Activated T-cell treated with anti-CD3 and anti-CD28 coated beads, Interleukin-2, amount 50 U/mL, for 48 hours (primary cell): ENCODE measurements around the gene ASPG.

Experiments used
- DNase-seq, 2 experiments: peaks; one replicate each; pipeline ENCODE4 v3.0.0-alpha.2; 2020

ASPG gene

DNA sequence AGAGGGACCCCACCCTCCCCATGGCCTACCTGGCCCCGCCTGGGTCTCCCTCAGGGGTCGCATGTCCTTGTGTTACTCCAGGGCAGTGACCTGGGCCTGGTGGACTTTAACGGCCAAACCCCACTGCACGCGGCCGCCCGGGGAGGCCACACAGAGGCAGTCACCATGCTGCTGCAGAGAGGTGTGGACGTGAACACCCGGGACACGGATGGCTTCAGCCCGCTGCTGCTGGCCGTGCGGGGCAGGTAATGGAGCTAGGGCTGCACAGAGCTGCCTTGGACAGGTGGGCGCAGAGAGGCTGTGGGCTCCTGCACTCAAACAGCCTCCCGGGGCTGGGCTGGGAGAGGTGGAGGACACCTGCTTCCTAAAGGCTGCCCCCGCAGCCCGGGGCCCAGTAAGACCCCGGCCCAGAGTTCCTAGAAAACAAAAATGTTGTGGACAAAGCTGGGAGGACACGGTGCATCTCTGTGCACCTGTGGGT, 21.6 kb downstream of the ASPG start:
- DNase-seq, result no peak

DNA sequence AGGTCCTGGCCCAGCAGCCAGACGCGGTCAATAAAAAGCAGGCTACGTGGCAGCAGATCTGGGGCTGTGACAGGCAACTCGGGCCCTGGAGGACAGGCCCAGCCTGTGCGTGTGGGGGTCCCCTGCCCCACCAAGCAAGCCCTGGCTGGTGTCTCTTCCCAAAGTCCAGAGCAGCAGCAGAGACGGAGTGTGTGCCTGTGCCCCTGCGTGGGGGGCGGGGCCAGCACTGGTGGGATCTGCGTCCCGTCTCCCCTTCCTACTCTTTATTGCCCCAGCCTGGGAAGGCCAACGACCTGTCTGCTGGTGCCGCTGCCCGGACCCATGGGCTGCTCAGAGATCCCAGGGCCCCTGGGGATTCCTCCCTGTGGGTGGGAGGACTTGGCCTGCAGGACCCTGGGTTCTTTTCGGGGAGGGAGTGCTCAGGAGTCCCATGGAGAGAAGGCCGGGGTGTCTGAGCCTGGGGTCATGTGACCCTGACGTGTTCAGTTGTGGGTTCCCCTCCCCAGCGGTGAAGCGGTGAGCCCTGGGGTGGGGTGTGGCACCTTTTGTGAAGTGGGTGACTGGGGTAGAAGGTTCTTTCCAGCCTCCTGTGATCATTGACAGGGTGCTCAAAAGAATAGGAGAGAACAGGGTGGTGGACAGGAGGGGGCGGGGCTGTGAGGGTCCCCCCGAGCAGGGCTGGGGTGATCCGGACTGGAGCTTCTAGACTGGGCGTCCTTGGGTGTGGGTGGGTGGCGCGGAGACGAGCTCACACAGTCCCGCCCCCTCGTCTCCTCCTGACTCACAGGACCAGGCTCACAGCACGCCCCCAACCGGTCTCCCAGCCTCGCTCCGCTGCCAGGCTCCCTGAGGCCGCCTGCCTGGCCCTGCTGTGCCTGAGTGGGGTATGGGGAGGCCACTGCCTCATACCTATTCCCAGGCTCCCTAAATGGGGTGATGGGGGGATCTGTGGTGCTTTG, 22.4 kb downstream of the ASPG start:
- DNase-seq, result no peak

DNA sequence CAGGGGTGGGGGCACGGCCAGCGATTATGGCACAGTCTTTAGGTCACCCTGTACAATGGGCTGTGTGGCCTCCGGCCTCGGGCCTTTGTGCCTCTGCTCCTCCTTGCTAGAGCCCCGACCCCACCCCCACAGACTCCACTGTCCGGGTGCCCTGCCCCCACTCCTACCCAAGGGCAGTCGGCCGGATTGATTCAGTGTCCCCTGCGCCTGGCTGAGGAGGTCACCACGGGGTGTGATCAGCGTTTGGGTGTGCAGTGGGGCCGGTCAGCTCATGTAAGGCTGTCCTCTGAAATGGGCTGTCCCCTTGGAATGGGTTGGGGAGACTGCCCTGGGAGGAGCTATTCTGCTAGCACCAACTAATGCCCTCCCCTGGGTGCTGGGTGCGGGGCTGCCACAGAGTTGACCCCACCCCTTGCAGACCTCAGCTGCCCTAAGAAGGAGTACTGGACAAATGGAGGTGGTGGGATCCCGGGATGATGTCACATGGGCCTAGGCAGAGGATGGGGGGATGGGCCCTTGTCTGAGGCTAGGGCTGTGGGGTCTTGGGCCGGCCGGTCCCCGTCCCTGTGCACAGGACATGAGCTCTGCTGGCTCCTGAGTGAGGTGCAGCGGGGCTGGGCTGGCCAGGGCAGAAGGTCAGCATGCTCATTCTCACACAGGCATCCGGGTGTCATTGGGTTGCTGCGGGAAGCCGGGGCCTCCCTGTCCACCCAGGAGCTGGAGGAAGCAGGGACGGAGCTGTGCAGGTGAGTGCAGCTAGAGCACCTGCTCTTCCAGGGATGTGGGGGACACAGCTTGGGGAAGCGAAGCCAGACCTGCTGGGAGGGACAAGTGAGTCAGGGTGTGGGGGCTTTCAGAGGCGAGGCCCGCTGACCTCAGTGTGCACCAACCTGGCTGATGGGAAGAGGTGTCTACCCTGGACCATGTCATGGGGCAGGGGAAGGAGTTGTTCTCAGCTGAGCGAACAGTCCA, 23.4 kb downstream of the ASPG start:
- no peak for DNase-seq

DNA sequence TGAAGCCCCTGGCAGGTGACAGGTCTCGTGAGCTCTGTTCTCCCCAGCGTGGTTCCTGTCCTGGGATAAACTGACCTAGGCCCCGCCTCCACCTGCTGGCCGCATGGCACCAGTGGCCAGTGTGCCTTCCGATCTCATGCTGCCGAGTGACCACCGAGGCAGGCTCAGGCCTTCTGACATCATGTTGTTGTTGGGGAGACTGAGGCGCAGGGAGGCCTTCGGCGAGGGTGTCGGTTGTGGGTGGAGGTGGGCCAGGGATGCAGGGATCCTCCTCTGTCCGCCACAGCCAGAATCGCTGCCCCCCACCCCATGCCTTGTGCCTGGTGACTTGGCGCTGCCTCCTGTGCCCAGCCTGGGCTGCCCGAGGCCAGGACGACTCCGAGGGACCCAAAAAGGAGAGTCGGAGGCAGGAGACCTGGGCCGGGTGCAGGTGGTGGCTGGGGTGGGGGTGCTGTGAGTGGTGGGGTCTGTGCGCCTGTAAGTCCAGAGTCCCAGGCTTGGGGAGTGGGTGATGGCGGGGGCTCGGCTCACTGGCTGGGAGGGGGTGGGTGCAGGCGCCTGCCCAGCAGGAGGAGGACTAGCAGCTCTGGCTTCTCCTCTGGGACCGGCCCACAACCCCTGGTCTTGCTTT, 24.3 kb downstream of the ASPG start:
- no peak for DNase-seq

- DNase-seq, result no peak
Measured at GRCh38 chr14:104110491-104111209, 25.1 kb downstream of the ASPG start.

DNA sequence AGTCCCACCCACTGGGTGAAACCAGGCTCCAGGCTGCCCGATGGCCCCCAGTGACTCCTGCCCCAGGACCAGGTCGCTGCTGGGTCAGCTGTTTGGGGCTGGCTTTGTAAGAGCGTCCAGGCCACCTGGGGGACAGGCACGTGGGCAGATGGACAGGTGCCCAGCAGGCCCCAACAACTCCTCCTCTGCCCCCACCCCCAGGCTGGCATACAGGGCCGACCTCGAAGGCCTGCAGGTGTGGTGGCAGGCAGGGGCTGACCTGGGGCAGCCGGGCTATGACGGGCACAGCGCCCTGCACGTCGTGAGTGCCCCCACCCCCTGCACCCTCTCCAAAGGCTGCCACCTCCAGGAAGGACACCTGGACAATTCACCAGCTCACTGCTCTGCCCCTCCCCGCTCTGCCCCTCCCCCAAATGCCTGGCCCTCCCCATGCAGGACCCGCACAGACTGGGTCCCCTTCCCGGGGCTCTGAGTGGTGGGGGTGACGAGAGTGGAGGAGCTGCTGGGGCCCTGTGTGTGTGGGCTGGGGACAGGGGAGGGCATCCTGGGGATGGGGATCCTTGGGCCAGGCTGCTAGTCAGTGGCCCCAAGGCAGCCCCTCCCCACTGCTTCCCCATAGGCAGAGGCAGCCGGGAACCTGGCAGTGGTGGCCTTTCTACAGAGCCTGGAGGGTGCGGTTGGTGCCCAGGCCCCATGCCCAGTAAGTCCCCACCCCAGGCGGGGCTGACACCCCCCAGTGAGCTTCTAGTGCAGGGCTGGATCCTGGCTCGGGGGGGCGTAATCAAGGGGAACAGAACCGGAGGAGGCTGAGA, 26.0 kb downstream of the ASPG start:
- DNase-seq, result no peak

DNA sequence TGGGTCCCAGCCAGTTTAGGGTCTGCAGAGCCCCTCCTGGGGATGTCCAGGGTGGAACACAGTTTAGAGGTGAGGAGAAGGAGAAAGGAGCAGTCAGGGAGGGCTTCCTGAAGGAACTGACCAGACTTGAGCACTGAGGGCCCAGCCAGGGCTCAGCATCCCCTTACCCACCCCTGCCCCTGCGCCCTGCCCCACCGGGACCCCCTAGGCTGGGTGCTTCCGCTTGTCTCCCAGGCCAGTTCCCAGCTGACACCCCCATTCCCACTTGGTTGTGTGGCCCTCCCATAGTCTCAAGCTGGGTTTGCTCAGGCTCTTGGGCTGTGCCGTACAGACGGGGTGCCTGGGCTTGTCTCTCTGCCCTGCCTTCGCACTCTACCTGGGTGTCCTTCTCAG, 26.6 kb downstream of the ASPG start:
- DNase-seq, result no peak

- no peak for DNase-seq
Measured at GRCh38 chr14:104112609-104113571, 27.4 kb downstream of the ASPG start.

DNA sequence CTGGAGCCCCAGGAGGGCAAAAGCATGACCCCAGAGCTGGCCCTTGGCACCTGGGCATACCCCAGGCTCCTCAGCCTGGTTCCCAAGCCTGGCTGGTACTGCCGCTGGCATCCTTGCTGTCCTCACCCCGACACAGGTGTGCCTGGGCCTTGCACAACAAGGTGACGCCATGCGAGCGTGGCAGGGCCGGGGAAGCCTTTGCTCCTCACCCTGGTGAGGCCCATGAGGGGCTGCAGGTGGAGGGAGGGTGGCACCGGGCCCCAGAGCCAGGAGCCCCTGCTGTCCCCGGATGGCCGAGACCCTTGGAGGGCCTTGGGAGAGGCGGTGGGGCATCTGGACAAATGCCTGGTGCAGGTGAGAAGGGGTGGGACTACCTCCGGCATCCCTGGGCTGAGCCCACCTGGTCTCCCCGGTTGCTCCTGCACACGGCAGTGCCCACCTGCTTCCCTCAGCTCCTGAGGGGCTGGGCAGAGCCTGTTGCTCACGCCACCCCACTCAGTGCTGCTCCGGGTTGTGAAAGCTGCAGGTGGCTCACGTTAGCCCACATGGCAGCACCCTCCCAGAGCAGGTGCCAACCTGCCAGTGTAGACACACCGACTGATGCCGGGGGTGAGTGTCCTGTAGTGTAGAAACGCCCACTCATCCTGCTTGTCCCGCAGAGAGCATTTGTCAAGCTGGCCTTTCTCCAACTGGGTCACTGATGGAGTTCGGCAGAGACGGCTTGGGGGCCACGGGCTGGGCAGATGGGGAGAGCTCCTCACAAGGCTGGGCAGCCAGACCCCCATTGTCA, 28.3 kb downstream of the ASPG start:
- no peak for DNase-seq

- no peak for DNase-seq
Measured at GRCh38 chr14:104114421-104115130, 29.1 kb downstream of the ASPG start.

GRCh38 chr14:104115131-104115600, 29.7 kb downstream of the ASPG start:
- DNase-seq, result no peak

- DNase-seq, result no peak
Measured at GRCh38 chr14:104115691-104116287, 30.3 kb downstream of the ASPG start.

GRCh38 chr14:104116288-104116755, 30.8 kb downstream of the ASPG start:
- no peak for DNase-seq

GRCh38 chr14:104116756-104117340, 31.3 kb downstream of the ASPG start:
- no peak for DNase-seq

DNA sequence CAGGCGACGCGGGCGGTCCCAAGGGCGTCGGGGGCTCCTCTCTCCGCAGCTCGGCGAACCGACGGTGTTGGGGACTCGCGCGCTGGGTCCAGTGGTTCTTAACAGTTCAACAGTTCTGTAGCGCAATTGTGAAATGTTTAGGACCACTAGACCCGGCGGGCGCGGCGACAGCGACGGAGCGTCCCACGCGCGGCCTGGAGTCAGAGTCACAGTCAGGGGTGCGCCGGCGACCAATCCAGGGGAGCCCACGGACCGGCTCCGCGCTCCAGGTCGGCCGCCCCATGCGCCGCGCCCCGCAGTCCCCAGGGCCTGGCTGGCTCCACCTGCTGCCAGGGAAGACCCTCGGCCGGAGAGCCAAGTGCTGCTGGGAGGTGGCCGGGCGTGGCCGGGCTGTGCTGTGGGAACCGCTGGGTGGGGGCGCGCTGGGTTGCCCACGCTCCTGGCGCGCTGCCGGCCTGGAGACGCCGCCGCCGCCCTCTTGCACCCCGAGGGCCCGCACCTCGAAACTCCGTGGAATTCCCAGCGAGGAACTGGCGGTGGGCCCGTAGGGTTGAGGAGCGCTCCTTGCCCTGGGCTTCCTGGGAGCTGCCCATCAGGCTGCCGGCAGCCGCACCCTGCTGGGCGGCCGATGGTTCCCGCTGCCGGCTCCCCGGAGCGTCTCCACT, 32.0 kb downstream of the ASPG start:
- no peak for DNase-seq

DNA sequence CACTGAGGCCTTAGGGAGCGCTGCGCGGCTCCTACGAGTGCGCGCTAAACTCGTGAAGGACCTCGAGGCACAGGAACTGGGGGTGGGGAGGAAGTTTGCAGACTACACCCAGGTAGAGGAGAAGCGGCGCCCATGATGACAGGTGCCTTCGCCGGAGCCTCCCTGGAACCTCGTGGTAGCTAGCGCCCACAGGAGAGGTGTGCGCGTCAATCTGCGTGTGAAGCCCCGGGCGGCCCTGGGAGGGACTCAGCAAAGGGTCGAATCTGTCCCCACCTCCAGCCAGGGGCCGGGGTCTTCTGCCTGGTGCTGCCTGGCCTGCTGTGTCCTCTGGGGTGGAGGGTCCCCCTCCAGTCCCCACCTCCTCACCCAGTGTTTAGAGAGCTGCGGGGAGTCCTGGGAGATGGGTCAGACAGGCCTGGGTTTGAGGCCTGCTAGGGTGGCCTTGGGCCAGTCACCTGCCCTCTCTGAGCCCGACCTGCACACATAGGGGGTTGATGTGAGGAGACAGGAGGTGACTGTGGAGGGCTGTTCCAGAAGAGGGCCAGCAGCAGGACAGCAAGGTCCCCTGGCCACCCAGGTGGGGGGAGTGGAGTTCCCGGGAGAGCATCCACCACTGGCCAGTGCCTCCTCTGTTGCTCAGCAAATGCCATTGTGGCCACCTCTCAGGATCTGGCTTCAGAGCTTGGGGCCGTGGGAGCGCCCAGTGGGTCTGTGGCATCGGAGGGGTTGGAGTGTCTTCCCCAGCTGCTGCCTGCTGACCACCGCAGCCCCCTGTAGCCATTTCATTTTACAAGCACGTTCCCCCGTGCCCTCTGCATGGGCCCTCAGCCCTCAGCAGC, 32.7 kb downstream of the ASPG start:
- DNase-seq, result no peak
